ENCODE data around the gene NDUFC2.
"Not testable (repeated sequence)": the region's sequence is repeated elsewhere in the genome, so short reads cannot be mapped to it uniquely, and the experiment has no call there.

The NDUFC2 gene

DNA sequence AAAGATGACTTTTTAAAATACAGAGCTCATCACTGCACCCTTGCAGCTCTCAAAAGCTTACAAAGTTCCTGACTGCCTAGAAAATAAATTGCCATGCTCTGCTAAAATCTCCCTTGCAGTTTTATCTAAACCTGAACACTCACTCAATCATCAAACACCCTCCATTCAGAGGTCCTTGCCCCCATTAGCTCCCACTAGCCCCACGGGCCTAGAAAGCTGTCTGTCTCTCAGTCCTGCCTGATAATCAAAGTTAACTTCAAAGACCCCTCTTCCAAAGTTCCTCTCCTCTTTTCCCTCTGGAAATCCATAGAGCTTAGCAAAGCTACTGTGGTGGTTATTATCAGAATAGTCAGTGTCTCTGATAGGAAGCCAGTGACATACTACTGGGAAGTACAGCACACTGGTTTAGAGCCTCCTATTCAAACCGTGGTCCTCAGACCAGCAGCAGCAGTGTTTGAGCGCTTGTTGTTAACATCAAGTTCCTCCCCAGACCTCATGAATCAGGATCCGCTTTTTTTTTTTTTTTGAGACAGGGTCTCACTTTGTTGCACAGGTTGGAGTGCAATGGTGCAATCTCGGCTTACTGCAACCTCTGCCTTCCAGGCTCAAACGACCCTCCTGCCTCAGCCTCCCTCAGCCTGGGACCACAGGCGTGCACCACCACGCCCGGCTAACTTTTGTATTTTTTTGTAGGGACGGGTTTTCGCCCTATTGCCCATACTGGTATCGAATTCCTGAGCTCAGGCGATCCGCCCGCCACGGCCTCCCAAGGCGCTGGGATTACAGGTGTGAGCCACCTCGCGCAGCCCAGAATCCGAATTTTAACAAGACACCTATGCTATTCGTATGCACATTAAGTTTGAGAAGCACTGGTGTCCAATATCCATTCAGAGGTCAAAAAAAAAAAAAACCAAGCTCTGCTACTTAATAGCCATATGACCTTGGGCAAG, 1.2 kb downstream of the NDUFC2 start:
- no peak for DNase-seq

DNA sequence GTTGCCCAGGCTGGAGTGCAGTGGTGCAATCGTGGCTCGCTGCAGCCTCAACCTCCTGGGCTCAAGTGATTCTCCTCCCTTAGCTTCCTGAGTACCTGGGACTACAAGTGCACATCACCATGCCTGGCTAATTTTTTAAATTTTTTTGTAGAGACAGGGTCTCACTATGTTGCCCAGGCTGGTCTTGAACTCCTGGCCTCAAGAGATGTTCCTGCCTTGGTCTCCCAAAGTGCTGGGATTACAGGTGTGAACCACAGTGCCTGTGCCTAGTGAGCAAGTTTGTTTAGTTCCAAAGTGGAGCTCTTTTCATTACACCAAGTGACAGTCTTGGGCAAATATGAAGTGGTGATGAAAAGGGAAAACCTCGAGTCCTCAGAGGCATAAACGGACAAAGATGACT, 2.1 kb downstream of the NDUFC2 start:
- DNase-seq = not testable (repeated sequence)

DNA sequence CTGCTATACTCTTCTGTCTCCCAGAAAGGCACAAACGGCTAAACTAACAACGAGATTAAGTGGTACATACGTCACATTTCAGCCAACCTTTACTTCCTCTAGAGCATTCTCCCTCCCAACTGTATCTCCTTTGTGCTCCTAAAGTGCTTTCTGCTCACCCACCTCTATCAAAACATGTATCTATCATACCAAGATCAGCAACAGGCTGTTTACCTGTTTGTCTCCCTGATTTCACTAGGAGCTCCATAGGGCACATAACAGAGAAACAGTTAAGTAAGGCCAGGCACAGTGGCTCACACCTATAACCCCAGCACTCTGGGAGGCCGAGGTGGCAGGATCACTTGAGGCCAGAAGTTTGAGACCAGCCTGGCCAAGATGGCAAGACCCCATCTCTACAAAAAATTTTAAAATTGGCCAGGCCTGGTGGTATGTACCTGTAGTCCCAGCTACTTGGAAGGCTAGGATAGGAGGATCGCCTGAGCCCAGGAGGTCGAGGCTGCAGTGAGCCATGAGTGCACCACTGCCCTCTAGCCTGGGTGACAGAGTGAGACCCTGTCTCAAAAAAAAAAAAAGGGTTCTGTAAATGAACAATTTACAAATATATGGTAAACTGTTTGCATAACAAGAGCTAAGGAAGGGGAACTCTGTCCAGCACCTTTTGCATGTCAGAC, 2.8 kb downstream of the NDUFC2 start:
- DNase-seq = no peak

DNA sequence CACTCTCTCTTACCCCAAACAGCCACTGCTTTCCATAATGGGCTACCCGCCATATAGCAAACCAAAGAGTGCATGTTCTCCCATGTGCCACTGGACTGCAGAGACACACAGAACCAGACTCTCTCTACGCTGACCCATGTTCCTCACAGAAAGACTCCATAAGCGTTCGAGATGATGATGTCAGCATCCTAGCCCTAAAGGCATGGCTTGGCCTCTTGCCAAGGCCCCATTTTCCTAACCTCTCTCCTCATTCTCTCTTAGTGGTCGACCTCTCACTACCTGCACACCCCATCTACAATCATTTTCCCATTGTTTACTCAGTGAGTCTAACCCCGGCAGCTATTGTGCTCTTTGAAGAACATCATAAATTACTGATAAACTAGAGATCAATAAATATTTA, 4.9 kb downstream of the NDUFC2 start:
- no peak for DNase-seq

DNA sequence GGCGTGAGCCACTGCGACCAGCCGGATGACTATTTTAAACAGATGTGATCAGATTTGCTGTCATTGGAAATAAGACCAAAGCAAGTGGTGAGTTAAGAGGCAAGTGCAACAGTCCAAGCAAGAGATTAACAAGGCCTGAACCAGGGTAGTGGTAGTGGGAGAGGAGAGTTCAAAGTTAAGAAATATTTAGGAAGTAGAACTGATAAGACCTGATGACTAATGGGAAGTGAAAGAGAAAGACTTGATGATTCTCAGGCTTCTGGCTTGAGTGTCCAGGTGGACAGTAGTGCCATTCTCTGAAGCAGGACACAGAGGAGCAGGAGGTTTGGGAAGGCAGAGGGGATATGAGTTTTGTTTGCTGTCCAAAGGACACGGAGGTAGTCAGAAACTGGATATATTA, 7.2 kb downstream of the NDUFC2 start:
- no peak for DNase-seq

DNA sequence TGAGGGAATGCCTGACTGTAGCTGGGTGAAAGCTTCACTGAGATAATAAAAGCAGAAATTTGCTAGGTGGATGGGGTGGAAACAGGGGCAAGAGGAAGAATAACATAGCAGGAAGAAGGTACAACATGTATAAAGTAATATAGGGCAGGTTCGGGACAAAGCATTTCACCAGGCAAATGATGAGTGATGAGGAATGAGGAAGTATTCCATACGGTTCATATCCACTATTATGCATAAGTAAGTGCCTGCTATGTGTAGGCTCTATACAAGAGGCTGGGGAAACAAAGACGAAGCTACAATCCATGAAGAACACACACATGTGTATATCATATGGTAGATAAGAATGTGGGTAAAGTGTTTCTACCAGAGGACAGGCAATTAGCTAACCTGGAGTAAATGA, 7.9 kb downstream of the NDUFC2 start:
- DNase-seq = no peak

DNA sequence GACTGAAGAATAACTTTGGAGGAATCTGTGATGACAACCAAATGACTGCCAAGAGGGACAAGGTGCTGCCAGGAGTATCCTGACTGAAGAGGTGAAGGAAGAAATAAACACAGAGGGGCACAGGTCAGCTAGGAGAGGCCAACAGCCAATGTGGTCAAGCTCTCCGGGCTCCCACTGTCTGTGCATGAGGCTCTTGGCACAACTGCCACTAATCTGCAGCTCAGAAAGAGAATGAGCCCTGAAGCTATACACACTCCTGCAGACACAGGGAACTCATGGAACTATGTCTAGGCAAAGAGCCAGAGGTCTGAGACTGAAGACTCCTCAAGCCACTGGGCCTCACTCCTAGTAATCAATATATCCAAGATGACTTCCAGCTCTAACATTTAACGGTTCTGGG, 9.0 kb downstream of the NDUFC2 start:
- no peak for DNase-seq

DNA sequence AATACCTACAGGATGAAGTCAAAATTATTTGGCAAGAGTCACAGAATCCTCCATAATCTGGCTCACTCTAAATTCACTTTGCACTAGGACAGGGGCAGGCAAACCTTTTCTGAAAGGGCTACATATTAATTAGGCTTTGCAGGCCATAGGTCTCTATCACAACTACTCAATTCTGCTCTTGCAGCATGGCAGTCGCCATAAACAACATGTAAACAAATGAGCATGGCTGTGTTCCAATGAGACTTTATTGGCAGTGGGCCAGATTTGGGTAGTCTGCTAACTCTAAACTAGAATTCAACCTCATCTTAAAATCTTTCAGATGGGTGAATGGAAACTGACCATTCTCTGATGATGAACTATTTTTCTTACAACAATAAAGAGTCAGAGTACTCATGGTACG, 10.2 kb downstream of the NDUFC2 start:
- no peak for DNase-seq

DNA sequence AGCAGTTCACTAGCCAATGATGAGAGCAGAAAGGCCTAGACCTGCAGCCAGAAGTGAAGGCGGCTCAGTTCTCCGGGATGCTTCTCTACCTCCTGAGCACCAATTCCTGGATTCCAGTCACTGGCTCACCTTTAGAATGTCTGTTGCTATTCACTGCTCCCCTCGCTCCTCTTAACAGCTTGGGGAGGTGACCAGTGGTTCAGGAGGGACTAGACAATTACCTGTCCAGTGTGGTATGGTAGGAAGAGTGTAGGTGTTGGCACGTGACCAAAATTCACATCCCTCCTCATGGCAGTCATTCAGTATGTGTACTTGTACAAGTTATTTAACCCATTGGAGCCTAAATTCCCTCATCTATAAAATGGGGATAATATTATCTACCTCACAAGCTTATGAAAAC, 12.0 kb downstream of the NDUFC2 start:
- no peak for DNase-seq

DNA sequence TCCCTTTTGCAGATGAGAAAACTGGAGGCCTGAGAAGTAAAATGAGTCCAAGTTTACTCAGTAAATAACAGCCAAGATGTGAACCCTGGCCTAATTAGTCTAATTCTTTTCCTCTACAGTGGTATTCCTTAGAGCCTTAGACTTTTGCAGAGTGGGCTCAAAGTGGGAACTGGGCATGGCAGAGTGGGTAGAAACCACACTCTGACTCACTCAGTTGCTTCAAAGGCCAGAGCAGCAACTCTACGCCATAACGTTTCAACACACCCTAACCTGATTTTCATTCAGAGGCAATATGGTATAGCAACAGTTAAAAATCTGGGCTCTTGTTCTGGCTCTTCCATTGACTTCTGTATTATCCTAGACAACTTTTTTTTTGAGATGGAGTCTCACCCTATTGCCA, 13.2 kb downstream of the NDUFC2 start:
- DNase-seq = no peak

DNA sequence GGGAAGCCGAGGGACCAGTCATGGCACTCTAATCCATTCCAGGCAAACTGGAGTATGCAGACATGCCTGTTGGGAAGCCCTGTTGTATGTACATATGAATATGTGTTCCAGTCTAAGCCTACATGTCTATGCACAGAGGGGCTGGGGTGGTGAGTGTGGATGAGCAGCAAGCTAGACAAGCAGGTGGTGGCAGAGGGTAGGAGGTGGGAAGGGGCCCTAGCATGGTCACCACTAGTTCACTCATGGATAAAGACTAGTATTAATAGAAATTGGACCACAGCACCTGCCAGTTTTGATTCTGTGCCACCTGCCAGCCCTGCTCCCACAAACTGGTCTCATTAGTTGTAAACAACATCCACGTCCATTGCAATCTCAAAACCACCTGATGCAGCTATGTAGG, 14.5 kb downstream of the NDUFC2 start:
- no peak for DNase-seq

DNA sequence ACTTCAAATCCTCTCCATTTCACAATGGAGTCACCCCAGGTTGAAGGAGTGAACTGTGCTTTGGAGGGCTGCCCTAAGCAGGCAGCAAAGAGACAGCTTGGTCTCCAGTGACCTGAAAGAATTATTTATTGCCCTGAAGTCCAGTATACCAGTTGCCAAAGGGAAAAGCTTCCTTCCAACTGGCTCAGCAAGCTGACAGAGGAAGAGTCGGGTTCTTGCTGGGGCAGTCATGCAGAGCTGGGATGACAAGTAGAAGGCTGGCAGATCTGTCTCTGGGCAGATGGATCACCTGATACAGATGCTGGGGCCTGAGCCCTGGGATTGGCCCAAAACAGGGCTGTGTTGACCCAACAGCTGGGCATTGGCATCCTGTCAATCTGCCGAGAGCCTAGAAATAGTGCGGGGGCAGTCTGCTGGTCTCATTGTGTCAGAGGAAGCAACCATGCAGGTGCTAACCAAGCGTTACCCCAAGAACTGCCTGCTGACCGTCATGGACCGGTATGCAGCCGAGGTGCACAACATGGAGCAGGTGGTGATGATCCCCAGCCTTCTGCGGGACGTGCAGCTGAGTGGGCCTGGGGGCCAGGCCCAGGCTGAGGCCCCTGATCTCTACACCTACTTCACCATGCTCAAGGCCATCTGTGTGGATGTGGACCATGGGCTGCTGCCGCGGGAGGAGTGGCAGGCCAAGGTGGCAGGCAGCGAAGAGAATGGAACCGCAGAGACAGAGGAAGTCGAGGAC, 16.1 kb downstream of the NDUFC2 start, which contains the start of gene THRSP:
Gene THRSP (plus strand): TSS at position 422 of the 742 bp plus-strand sequence. CDS start 21 bp downstream, at position 443.
- no peak for DNase-seq

DNA sequence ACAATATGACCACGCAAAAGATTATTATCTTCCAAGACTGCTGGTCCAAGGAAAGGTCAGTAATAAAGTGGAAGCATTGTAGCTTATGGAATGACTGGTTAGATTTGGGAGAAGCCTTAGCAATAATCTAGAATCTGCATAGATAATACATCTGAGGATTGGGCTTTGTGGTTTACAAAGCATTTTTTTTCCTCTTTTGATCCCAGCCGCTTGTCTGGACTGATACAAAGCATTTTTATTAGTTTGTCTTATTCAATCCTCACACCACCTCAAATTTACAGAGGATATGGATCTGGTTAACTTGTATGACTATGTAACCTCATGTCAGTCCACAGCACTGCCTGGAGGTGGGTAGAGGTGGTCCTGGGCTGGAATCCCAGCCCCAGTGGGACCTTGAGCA, 17.0 kb downstream of the NDUFC2 start:
- no peak for DNase-seq

DNA sequence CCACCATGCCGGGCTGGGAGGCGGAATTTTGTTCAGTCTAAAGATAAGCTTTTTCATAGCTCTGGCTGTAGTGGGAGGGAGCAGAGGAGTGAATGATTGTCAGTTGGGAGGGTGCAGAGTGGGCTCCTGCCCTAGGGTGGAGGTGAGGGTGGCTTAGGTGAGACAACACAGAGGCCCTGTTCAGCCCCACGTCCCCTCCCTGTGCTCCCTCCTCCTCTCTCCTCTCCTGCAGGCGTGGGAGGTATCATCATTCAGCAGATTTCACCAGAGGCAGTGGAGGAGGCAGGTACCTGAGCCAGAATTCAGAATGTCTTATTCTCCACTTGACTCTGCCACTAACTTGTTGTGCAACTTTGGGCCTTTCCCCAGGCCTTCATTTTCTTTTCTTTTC, 17.7 kb downstream of the NDUFC2 start:
- DNase-seq = no peak

DNA sequence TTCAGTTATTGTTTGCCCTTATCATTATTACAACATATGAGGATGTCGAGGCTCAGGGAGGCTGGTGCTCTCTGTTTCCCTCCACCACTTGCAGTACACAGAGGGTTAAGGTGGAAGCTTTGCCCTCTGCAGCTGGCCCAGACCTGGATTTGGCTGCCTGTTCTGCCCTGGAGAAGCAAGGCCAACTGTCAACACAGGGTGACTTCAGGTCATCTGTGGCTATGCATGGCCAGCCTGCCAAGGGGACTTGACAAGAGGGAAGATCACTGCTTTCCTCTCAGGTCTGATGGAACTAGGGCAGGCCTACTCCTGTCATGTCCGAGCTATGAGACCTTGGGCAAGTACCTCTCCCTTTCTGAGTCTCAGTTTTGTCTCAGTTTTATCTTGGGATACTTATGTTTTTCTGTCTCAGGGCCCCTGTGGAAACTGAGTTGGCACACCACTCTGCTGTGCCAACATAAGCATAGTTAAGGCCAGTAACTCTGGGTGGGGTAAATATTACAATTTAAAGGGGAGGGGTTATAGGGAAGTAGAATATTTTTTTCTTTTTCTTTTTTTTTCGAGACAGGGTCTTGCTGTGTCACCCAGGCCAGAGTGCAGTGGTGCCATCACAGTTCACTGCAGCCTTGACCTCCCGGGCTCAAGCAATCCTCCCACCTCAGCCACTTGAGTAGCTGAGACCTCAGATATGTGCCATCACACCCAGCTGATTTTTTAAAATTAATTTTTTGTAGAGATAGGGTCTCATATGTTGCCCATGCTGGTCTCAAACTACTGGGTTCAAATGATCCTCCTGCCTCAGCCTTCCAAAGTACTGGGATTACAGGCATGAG, 18.4 kb downstream of the NDUFC2 start:
- no peak for DNase-seq

DNA sequence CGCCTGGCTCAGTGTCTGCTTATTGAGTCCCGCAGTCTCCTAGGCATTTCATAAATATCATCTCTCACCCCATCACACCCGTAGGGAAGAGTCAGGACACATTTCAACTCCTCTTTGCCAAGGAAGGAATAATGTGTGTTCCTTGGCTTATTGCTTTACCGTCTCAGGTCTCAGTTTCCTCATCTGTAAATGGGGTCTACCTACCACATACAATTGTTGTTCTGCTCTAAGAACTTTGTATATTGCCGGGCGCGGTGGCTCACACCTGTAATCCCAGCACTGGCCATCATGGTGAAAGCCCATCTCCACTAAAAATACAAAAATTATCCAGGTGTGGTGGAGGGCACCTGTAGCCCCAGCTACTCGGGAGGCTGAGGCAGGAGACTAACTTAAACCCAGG, 19.1 kb downstream of the NDUFC2 start:
- no peak for DNase-seq

DNA sequence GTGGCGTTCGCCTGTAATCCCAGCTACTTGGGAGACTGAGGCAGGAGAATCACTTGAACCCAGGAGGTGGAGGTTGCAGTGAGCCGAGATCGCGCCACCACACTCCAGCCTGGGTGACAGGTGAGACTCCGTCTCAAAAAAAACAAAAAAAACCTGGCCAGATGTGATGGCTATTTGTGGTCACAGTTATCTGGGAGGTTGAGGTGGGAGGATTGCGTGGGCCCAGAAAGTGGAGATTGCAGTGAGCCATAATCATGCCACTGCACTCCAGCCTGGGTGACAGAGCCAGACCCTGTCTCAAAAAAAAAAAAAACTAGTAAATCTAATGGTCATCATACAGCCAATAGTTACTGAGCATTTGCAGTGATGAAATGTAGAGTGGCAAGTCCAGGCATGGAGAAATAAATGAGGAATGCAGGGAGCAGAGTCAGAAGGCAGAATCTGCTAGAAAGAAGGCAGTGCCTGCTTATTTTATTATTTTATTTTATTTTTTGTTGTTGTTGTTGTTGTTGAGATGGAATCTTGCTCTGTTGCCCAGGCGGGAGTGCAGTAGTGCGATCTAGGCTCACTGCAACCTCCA, 19.8 kb downstream of the NDUFC2 start:
- not testable (repeated sequence) for DNase-seq

DNA sequence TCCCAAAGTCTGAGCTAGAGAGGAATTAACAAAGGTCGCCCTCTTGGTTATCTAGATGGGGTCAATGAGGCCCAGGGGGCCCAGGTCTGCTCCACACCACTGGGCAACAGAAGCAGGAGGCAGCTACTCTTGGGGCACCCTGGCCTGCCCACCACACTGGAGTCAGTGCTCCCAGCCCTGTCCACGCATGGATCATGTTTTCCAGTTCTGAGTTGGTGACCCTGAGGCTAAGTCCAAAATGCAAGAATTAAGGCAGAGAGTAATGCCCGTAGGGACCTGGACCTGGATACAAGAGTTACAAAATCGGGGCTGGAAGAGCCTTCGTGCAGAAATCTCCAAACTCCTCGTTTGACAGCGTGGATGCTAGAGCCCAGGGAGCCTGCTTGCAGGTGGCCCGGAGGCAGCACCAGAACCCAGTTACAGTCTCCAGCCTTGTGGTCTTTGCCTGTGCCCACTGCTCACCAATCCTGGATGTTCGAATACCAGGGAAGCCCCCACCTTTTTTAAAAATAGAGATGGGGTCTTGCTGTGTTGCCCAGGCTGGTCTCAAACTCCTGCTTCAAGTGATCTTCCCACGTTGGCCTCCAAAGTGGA, 22.1 kb downstream of the NDUFC2 start:
- no peak for DNase-seq

DNA sequence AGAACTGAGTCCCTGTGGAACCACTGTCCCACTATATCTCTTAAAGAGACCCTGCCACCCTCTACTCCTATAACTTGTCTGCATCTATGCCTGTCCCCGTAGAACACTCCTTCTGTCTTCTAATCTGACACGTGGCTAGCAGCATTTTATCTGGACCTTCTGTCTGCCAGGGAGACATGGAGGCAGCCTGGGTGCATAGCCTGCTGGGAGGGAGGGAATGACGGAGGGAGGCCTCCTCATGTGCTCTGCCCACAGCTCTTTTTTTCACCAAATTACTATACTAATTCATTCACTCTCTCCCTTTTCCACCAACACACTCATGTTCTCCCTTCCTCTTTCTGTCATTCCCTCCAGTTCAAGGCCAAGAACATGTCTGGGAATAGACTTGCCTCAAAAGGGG, 23.6 kb downstream of the NDUFC2 start:
- no peak for DNase-seq

DNA sequence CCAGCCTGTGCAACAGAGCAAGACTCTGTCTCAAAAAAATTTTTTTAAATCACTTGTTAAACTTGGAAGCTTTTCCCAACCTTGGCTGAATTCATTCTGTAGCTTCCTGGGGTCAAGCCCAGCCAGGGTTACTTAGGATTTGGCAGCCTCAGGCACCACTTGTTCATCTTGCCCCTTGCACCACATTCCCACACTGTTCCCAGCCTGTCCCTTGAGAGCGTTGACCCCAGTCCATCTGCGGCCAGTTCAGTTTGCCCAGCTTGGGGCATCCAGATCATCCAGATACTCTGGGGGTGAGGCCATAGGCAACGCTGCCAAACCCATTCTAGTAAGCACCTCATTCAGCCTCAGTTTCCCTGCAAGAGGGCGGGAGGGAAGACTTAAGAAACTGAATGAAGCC, 24.7 kb downstream of the NDUFC2 start:
- DNase-seq = no peak
